GM11168 (cell line): Measurements from ENCODE around the gene ADAMTS9.

Source experiments
- in situ Hi-C: fragments of 300-500 bp; cut with MboI; formaldehyde crosslinking; loops from one replicate; pipeline ENCODE4 v1.12.0; 2022; ENCODE audit warnings: low sequenced_read_pairs; ENCODE audit not compliant: unreplicated experiment

The ADAMTS9 gene

DNA sequence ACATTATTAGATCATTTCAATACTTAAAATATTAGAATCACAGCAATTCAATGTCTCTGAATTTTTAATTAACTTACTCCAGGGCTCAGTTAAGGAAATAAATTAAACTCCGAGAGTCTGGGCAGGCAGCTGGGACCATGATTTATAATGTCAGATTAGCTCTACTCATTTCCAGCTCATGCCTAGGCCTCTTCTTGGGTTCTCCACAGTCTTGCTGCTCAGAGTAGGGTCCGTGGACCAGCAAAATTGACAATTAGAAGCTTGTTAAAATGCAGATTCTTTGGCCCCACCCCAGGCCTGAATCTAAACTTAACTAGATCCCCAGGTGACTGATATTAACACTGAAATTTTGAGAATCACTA is 28.2 kb downstream of the ADAMTS9 start:
- in situ Hi-C loops, result no loop called here

DNA sequence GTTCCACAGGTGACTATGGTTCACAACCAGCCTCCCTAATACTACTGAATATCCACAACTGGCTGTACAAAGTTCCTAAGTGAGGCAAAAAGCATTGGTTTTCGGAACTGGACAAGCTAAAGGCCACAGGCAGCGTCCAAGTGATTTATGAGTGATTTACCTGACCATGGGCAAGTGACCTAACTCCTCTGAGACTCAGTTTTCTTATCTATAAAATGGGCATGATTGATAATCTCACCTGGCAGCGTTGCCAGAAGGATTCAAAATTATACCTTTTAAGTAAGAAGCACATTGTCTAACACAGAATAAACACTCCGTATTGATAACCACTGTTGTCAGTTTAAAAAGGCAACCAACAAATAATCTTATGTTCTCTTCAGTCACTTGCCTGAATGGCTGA is 29.8 kb downstream of the ADAMTS9 start:
- in situ Hi-C loops, result no loop called here

DNA sequence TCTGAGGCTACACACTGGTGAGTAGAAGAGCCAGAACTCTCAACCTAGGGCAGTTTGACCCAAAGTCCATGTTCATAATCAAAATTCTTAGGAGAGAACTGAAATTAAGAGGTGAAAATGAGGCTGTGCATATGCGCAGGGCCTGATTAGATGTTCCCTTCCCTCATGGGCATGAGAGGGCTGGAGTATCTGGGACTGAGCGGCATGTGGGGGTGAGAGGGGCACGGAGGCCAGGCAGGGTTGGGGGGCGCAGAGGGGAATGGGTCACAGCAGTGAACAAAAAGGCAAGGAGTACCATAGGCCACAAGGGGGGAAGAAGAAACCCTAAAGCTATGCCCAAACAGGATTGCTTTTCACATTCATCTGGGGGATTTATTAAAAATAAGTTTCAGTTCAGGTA is 31.3 kb downstream of the ADAMTS9 start:
- in situ Hi-C loops, result no loop called here

DNA sequence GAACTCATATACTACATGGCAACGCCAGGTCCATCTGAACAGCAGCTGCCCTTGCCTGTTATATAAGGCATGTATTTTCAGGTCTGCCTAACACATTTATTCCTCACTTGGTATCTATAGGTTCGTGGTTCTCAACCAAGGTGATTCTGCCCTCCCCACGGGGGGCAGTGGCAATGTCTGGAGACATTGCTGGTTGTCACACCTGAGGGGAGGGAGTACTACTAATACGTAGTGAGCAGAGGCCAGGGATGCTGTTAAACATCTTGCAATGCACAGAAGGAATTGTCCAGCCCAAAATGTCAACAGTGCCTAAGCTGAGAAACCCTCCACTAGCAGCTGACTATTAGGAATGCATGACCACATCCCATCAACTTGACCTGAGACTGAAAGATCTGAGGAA is 32.6 kb downstream of the ADAMTS9 start:
- in situ Hi-C loops, result no loop called here

DNA sequence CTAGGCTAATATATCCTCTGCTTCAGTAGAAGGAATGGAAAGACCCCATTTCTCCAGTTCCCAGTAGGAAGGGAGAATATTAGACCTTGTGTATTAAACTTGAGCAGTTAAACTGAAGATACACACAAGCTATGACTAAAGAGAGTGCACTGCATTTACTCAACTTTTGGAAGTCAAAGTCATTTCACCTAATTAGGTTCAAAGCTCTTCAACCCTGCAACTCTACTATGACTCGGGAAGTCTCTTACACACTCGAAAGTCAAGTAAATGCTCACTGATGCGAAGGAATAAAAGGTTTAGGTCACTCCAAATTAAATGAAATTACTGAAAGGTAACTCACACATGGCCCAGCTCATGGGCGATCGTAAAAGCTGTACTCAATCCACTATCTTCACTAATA is 33.8 kb downstream of the ADAMTS9 start:
- in situ Hi-C loops, result no loop called here

DNA sequence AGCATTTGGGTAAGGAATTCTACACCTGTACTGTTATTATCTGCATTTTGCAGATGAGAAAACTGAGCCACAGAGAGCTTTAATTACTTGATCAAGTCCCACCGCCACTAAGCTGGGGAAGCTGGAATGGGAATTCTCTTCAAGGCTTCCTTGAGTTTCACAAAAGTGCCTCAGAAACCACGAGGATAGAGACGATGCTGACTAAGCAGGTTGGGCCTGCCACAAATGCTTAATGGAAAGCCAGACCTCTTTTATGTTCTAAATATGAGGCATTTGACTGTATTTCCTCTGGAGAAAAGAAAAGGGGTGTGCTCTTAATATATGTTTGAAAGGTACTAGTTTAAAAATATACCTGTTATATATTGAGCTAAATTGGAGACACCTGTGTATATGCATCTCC is 34.7 kb downstream of the ADAMTS9 start:
- in situ Hi-C loops, result no loop called here

DNA sequence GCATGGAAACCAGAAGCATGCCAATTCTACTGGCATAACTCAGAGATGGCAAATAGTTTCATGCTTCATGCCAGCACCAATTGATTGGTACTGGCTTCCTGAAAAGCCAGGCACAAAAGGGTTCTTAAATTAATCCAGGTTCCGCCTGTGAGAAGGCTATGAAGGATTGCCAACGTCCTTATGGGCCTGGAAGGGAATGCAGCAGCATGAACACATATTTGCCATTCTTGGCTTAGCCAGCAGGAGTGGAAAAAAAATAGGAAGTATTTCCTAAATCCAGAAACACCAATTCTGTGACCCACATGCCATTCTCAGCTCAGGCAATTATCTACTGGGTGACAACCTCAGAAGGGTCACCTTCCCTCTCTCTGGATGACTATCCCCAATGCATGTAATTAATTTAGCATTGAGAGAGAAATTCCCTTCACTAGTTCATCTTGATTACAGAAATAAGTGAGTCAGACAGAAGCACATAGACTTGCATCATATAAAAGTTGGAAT is 36.0 kb downstream of the ADAMTS9 start:
- in situ Hi-C loops, result no loop called here

DNA sequence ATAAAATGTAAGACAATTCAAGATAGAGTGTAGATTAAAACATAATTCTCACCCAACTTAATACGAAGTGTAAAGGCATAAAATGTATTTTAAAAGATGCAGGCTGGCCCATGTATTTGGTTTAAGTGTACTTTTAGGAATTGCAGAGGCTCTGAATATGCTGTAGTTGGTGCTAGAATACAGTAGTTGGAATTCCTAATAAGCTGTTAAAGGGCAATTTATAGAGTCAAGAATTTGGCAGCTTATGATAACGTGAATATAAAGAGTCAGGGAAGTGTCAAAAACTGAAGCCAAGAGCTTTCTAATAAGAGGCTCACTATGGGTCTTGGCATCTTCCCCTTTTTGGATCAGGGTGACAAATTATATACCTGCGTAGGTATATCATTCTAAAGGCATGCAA is 36.5 kb downstream of the ADAMTS9 start:
- in situ Hi-C loops, result no loop called here

DNA sequence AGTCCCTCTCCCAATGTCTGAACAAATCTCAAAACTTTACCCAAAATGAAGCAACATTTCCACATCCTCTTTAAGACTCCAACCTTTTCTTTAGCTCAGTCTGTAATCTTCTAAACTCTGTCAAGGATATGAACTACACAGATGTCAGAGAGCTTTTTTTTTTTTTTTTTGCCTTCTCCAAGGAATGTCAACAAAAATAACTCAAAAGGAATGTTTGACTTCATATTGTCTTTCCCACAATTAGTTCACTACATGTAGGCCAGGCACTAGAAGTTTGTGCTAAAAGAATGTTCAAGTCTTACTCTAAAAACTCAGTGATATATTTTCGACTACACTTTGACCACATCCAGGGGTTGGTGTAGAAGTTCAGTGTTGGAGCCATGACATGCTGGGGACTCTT is 37.1 kb downstream of the ADAMTS9 start:
- in situ Hi-C loops, result no loop called here

DNA sequence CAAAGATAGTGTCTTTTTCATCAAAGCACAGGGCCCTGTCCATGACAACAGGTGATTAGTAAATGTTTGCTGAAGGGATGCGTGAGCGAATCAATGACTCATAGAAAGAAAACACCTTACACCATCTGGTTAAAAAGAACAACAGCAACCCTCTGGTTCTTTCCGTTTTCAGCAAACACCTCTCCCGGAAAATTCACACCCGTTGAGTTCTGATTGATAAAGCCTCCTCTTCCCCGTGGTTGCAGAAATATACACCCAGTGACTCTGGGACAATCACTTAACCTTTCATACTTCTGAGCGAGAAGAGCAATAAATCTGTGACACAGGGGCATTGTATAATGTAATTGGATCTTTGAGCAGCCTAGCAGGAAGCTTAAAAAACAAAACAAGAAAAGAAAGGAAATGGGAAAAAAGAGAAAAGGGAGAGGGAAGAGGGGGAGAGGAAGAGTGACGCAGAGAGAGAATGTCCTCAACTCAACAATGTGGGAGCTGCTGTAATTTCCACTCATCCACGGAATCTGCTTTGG is 37.6 kb downstream of the ADAMTS9 start:
- in situ Hi-C loops, result no loop called here

DNA sequence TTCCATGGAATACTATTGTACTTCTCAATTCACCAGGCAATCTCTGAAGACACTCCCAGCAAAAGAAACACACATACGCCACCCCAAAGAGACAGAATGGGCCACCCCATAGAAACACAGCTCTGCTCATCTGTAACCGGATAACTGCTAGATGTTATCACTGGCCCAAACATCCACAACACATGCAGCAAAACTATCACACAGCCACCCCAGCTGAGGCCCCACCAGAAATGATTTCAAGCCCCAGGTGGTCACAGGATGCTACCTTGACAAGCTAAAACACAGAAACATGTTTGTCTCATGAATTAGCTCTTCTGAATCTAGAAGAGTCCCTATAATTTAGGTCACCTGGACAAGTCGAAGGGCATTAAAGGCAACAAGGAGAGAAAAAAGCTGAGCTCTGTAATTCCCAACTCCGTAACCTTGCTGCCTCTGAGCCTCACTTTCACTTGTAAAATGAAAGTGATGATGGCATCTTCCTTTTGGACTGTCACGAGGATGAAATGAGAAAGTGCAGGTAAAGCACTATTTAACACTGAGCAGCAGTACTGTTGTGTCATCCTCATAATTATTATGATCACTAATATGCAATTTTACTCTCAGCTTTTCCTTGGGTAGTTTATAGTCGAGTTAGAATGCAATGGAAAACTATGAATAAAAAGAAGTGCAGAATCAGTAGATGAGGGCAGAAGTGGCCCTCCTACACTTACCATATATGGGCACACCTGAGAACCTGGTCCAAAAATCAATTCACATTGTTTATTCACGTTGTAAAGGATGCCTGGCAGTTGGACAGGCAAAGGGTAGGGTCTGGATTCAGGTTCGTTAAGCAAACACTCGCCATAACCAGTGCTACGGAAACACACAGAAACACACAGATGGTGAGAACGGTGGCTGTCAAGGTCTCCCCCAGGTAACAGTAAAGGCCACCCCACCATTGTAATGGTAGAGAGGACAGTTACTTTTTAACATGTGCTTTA is 38.6 kb downstream of the ADAMTS9 start:
- in situ Hi-C loops, result no loop called here

DNA sequence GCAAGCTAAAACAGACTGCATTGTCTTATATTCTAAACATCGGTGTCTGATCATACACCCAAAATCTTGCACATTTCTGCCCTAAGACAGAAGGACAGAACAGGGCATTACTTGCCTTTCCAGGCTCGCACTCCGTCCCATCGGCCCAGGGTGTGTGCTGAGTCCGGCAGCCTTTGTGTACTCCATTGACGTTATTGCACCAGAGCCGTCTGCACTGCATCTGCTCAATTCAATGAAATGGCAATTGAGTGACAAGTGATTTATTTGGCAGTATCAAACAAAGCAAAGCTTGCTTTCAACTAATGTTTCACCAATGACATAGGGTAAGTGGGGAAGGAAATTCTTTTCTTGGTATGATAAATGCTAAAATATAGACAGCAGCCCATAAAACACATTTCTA is 40.0 kb downstream of the ADAMTS9 start:
- in situ Hi-C loops, result no loop called here

DNA sequence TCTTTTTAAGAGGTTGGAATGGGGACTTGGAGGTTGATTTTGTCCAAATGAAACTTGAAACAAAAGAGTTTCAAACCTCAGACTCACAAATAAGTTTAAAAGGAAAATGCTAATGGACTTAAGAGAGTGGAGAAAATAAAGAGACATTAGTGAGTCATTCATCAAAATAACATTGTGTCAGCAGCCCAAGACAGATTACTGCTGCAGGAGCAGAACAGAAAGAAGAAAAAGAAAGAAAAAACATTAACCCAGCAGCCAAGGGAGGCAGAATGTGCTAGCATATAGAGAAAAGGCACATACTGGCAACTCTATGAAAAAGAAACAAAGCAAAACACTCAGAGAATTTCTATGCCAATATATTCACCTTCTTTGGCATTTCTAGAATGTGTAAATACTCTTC is 42.6 kb downstream of the ADAMTS9 start:
- in situ Hi-C loops, result no loop called here

DNA sequence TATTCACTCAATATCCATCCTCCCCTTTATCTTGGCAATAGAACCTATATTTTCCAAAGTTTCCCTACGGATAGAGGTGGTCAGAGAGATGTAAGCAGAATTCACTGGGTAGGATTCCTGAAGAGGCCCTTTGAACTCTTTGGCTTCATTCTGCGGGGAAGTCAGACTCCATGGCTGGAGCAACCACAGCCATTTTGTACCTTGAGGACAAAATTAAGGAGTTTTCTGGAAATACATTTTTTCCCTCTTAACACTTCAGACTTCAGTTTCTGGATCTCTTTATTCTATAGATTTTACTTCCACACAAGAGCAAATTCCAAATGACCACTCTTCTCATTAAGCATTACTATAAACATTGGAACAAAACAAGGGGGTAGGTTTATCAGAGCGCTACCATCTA is 43.3 kb downstream of the ADAMTS9 start:
- in situ Hi-C loops, result no loop called here

DNA sequence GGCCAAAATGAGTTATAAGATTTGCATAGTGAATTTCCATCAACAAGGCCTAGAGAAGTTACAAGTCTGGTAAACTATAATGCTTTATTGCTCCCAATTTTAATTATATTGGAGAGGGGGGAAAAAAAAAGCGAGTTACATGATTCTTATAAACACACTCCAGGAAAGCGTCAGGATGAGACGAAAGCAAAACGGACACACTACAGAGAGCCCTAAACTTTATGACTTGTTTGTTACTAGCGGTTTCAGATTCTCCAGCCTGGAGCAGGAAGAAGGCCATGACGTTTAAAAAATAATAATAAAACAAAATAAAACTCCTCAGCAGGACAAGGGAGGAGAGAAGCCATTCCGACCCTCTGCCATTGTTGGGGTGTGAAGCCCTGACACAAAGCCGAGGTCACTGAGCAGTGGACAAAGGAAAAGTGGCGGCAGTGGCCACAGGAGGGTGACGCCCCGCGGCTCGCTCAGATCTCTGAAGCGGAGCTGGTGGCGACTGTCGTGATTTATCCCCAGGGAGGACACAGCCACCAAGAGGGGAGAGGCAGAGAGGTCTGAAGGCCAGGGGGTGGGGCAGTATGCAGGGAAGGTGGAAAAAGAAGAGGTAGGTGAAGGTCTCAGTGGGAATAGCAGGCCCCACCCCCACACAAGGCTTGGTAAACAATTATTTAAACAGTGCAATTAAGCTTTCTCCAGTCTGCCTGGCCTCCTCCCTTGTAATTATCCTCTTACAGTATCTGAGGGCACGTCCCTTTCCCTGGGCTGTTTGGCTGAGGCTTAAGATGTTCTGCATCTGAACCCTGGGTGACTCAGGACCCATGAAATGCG is 45.3 kb downstream of the ADAMTS9 start:
- in situ Hi-C loops, result no loop called here

DNA sequence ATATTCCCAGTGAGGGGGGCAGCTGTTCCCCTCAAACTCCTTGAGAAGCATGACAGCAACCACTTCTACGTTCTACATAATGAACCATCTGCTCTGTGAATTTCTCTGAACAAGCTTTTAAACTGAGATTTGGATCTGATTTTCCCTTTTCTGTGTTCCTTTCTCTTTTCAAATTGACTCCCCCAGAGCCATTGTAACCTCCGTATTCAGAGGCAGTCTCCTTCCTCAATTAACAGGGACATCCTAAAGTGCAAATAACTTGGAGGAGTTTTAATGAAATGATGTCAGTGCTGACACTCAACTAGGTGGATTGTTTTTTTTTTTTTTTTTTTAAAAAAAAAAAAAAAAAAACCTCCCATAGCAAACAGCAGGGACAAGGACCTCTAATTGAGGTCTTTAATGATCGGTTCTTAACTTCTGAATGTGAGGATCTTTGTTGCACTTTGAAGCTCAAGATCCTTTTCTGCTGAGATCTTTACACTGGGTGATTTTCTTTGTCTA is 48.8 kb downstream of the ADAMTS9 start:
- in situ Hi-C loops, result no loop called here

DNA sequence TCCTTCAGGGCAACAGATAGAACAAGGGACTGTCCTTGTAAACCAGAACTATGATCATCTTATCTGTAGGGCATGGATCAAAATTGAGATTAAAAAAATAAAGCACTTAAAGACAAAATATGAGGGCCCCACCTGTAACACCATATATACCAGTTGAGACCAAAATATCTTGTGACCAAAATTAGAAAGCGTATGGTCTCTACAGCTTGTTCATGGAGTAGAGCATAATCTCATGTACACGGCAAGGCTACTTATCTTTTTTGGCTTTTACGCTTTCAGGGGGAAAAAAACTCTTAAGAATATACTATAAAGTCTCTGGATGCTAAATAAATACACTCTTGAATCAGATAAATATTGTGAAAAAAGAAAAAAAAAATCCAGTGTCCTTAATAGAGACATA is 49.3 kb downstream of the ADAMTS9 start:
- in situ Hi-C loops, result no loop called here

DNA sequence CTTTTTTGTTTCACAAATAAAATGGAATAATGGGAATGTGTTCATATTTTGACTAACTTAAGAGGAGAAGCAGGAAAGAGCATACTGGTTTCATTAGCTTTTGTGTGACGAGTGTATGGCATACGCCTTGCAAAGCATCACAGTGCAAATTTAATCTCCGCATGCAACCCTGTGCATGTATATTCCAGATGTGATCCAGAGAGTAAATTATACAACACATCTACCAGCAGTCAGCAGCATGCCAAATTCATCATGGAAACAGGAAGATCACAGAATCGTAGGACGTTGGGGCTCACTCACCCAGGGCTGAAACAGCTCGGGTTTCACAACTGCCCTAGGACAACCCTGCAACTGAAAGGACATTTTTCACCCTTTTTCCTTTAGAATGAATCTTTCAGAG is 53.4 kb downstream of the ADAMTS9 start:
- in situ Hi-C loops, result no loop called here

DNA sequence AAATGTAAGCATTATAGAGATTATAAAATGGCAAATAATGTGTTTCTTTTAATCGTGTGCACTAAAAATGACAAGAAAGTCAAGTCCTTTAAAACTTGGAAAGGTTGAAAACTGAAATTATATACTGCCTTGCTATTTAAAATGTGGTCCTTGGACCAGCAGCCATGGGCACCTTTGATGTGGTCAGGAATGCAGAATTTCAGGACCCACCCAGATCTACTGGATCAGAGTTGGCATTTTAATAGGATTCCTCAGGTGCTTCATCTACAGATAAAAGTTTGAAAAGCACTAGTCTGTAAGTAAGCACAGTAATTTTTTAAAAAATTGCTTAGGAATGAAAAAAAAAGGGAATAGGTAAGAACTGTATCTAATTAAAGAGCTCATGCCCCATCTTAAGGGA is 55.8 kb downstream of the ADAMTS9 start:
- in situ Hi-C loops, result no loop called here

DNA sequence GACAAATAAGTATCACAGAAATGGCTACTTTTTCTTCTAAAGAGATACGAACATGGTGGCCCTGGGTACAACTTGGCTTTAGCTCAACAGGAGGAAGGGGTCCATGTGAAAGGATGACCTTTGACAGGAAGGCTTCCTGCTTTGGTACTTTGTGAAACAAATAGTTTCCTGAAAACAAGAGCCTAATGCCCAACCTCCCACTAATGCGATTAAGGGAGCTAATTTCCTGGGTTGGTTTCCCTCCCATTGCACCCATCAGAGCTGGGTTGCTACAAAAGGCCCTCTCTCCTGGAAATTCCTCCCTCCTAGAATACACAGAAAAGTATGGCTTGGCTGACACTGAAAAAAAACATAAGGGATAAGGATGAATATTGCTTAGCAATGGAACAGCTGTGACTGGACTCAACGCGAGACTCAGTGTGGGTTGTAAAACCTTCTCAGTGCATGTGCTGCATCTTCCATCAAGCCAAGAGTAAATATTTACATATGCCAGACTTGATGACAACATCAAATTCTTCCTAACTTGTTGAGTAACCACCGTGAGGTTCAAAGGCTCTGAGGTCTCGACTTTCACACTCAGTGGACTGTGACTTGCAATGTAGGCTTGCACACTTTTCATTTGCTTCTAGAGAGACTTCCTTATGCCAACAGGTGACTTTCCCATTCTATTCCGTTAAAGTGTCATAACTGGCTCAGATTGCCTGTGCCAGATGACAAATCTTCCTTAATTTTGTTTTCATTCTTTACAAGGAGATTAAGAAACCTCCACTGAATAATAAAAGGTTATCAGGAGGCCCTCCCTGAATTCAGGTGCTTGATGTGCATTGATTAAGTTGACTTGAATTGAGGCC is 60.1 kb downstream of the ADAMTS9 start:
- in situ Hi-C loops, result no loop called here
